Prostate gland (tissue), 2 donors: Measurements from ENCODE around the gene RAP1GAP.
A peak's percentile ranks its signal among the peaks of the same experiment; 100 is the strongest.

Experiments used
- CTCF ChIP-seq, 4 experiments: fragments of 200-600 bp in 2 of 4; fragments of 450-650 bp in 2 of 4; sonication (generic) in 2 of 4; IDR thresholded peaks; 1 replicate in 3 of 4; 2 replicates in 1 of 4; pipeline ENCODE4 v1.5.1; 2016 to 2019; ENCODE audit warnings: antibody characterized with exemption in 4 of 4, mild to moderate bottlenecking in 2 of 4, moderate library complexity in 2 of 4
- POLR2A ChIP-seq: fragments of 450-650 bp; IDR thresholded peaks from one replicate; pipeline ENCODE4 v1.6.1; 2016; ENCODE audit warnings: antibody characterized with exemption, mild to moderate bottlenecking
- POLR2AphosphoS5 ChIP-seq: sonication (generic); formaldehyde crosslinking; IDR thresholded peaks from one replicate; pipeline ENCODE4 v1.6.1; 2017; ENCODE audit warnings: antibody characterized with exemption

GRCh38 chr1:21574466-21575151 lies 94.5 kb downstream of the RAP1GAP start:
- peak in 1 of 4 experiments; percentile 9 for TF ChIP-seq CTCF (IDR thresholded peaks at IDR 0.05)
- no peak for TF ChIP-seq POLR2A
- TF ChIP-seq POLR2AphosphoS5 = no peak
